Right kidney (tissue), 1 donor: ENCODE results near the gene RBM20.
"Not testable (repeated sequence)": the region's sequence is repeated elsewhere in the genome, so short reads cannot be mapped to it uniquely, and the experiment has no call there.

Experiments
- DNase-seq: peaks from one replicate; pipeline ENCODE4 v3.0.0-alpha.2; 2016

Gene RBM20

GRCh38 chr10:110858297-110858934, 214.3 kb downstream of the RBM20 start:
- no peak for DNase-seq

DNA sequence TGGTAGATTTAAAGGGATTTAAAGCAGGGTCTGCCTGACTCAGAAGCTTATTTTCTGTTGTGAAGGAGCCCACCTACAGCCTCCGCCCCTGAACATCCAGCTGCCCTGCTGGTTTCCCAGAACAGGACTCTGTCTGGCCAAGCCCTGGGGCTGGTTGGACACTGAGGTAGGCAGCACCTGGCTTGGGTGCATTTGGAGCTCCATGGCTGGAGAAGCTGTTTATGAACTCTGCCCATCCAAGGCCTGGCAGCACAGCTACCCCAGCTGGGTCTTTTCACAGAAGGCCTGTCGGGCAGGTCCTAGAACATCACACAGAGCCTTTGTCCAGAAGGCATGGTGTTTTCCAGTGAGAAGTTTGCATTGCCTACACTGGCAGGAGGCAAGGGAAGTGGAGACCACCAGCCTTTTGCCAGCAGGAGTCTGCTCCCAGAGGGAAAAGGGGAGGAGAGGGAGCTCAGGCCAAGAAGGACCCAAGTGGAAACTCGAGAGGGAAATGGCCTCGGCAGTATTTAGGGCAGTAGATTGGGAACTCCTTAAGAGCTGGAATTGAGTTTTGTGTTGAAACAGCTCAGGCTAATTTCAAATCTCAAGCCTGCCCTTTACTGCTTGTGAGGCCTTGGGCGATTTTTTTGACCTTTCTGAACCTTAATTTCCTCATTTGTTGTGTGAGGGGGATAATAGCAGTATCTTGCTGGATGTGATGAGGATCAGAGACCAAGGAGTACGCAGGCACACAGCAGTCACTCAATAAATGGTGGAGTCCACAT, 215.3 kb downstream of the RBM20 start:
- DNase-seq = no peak

- DNase-seq = no peak
Measured at GRCh38 chr10:110859973-110860376, 215.8 kb downstream of the RBM20 start.

- no peak for DNase-seq
Measured at GRCh38 chr10:110860576-110861241, 216.6 kb downstream of the RBM20 start.

GRCh38 chr10:110861476-110861875, 217.3 kb downstream of the RBM20 start:
- DNase-seq = no peak

DNA sequence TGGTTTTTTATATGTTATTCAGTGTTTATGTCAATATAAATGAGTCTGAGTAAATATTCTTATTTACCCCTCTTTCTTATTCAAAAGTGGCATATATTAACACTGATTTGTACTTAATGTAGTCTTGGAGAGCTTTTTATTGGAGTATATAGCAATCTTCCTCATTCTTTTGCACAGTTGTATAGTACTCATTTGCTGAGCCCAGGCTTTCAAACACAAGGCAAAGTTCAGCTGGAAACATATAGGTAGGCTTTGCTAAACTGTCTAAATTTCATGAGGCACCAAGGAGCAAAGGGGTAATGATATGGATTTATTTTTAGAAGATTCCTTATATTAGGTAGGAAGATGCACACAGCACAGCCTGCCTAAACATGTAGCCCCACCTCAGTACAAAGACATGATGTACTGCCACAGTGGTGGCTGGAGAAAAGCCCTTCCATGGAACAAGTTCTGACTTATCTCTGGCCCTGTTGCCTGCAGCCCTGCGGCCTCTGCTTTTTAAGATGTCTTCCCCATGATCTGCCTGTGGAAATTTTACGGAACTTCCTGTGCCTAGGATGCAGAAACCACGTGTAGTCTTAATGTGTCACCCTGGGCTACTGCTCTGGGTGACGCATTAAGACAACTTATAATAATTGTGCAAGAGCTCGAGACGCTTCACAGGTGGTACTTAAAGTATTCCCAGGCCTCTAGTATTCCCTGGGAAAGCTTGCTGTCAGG, 218.0 kb downstream of the RBM20 start:
- DNase-seq = no peak

DNA sequence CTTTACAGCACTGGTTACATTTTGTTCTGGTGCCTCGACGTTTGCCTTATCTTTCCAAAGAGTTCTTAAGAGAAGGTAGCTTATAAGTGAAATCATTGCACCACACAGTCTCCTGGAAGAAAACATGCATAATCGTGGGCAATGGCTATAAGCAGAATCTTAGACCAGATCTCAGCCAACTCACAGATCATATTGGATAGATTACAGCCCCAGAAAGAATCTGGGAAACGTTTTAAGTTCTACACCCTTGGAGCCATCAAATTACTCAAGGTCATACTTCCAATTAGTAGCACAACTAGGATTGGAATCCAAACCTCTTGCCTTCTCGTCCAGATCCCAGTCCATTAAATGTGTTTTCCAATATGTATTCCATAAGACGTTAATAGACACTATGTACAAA, 218.8 kb downstream of the RBM20 start:
- no peak for DNase-seq

DNA sequence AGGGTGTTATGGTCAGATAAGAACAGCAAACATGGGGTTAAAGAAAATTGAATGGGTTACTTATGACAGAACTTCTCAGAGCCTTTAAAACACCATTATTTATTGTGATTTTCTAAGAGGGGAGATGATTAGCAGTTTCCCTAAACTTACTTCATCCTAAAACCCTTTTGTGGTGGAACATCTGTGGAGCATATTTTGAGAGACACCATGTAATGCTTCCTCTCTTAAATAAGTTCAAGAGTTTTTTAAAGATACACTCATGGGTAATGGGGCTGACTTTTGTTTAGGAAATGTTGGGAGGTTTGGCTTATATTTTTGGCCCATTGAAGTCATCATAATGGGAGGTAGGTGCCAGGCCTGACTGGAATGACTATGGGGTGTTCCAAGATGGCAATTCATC, 219.2 kb downstream of the RBM20 start:
- no peak for DNase-seq

GRCh38 chr10:110863956-110864355, 219.8 kb downstream of the RBM20 start:
- DNase-seq = no peak

DNA sequence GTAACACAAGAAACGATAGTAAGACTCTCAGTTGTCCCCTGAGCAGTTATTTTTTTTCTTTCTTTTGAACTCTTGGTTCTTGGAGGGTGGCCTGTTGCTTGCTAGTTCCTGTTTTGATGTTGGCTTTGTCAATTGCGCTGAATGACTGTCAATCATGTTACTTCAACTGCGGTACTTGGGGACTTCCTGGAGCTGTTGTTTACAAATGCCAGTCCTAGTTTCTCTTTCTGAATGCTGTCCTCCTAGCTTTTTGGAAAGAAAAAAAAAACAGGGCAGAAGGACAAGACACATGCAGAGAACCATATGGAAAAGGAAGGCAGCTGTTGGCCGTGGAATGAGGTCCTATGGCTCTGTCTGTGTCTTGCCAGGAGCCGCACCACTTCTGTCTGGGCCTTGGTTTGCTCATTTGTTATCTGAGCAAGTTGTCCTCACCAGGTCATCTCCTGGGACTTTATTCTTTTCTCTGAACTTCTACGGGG, 220.6 kb downstream of the RBM20 start:
- no peak for DNase-seq

DNA sequence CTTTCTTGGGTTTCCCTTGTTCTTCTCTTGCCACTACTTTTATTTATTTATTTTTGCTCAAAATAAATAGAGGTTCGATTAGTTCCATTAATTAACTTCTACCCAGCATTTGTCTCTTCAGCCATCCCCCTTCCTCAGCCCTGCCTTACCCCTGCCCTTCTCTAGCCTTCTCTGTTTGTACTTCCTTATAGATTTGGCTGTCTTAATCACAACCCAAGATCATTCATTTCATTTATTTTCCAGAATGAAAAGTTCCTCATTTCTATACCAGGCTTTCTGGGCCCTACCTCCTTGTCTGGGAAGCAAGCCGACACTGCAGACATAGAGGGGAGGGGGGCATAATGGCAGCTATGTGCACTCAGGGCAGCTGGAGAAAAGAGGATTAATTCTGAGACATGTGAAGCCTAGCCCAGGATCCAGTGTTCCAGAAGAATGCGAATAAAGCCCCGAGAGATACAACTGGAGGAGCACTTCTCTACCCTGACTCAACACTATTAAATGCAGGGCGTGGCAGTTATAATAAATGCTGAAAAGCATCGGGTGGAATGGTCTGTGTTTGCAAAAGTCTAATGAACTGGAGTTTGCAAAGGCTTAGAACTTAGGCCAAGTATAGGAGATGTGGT, 221.2 kb downstream of the RBM20 start:
- DNase-seq = no peak

GRCh38 chr10:110865809-110866482, 221.8 kb downstream of the RBM20 start:
- no peak for DNase-seq

DNA sequence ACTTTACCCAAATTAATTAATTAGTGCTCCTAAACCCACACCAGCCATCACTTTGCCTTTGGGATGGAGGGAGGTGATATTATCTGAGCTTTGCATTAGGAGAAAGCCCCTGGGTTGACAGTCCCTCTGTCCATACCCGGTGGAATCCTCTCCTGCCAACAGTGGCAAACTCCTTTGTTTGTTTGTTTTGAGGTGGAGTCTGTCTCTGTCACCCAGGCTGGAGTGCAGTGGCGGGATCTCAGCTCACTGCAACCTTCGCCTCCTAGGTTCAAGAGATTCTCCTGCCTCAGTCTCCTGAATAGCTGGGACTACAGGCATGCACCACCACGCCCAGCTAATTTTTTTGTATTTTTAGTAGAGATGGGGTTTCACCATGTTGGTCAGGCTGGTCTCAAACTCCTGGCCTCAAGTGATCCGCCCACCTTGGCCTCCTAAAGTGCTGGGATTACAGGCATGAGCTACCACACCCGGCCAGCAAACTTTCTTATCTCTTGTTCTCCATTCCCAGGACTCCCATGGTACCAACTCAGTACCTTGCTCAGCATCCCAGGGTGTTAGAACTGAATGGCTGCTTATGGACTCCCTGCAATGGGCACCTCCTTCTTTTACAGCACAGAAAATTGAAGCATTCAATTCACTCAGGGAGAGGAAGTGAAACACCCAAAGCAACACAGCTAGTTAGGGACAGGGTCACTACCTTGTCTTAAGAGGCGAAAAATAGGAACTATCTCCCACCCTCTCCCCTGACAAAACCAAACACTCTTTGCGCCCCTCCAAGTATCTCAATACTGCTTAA, 223.1 kb downstream of the RBM20 start:
- DNase-seq = not testable (repeated sequence)

GRCh38 chr10:110867807-110868465, 223.8 kb downstream of the RBM20 start:
- no peak for DNase-seq

DNA sequence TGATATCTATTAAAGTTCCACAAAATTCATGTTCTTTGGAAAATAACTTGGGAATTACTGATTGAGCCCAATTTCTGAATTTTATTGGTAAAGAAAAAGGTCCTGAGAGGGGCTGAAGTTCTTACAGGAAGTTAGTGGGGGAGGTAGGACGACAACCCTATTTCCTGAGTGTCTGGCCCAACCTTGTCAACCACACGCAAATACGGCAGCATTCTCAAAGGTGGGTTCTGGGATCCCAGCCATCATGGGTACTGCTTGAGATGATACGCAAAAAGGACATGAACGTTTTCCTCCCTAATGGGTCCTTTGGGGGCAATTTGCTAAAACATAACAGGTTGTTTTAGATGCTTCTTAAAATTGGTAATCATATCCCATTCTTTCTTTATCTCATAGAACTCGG, 224.8 kb downstream of the RBM20 start:
- no peak for DNase-seq

DNA sequence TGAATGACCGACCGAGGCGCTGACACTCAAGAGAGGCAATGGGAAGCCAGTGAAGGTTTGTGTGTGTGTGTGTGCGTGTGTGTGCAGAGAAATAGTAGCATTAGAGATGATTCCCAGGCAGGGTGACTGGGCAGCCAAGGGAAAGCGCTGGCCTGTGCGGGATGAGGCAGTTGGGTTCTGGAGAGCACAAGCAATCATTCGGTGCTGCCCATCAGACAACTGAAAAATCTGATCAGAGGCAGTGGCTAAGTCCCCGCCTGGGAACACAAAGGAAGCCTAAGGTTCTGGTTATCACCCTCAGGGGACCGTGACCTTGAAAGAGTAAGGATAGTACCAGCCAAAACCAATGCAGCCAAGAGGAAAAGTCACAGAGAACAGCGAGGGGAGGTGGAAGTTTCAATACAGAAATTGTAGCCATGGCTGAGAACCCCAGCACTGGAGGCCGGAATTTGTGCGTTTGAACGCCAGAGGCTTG, 226.7 kb downstream of the RBM20 start:
- DNase-seq = no peak

DNA sequence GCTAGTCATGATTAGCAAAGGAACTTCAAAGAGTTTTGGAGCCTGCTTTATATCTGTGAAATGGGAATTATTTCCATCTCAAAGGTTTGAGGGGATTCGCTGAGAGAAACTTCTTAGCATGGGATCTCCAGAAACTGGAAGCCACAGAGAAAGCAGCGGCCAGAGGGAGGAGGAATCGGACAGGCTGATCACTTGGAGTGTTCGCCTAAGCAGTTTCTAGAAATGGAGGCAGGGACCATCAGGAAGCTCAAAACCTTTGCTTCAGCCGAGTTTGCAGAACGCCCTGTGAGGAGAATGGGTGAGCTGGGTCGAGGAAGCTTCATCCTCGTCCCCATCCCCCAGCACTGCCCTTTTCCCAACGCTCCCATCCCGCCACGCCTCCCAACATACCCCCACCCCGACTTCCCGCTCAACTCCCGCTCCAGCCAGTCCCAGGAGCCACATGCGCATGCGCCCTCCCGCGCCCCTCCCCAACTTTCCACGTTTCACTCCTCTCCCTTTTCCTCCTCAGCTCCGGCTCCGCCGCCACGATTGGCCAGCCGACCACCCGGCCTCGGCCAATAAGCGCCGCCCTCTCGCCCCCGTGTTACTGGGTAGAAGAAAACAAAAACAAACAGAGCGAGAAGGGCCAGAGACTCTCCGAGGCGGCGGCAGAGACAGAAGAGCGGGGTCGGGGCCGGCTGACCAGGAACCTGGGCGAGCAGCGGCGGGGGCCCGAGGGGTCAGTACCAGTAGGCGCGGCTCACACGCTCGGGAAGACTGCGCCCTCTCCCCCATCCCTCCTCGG, 227.4 kb downstream of the RBM20 start, which contains the start of gene PDCD4:
TSS of gene PDCD4 (plus strand) at position 631 of the 787 bp plus-strand sequence. CDS start 4,100 bp downstream, outside the sequence.
- DNase-seq = peak; percentile 91

- peak; percentile 91 for DNase-seq
Measured at GRCh38 chr10:110872145-110872983, 228.2 kb downstream of the RBM20 start.
